AG04449 (cell line): ENCODE measurements around the gene TAF11L14.
"Not testable (repeated sequence)": the region's sequence is repeated elsewhere in the genome, so short reads cannot be mapped to it uniquely, and the experiment has no call there.

ENCODE experiments used
- CTCF ChIA-PET: fragments of 350-600 bp; formaldehyde crosslinking; extraction: SDS; loops from one replicate; lab custom pipeline; 2021; ENCODE audit warnings: antibody characterized with exemption; lab: Yijun Ruan, JAX
- POLR2A ChIA-PET: fragments of 400-600, 350-600 bp; formaldehyde crosslinking; extraction: SDS; loops from one replicate; lab custom pipeline; 2020; ENCODE audit warnings: antibody characterized with exemption, inconsistent platforms; lab: Yijun Ruan, JAX
- DNase-seq: peaks from one replicate; pipeline ENCODE4 v3.0.0-alpha.2; 2010; ENCODE audit warnings: low read depth, low spot score
- H3K4me3 ChIP-seq: 2 replicates; pipeline ENCODE4 v1.5.1; 2011; ENCODE audit warnings: low read depth, mild to moderate bottlenecking, control low read depth, low read length
- CTCF ChIP-seq: IDR thresholded peaks from one replicate; pipeline ENCODE4 v1.5.1; 2011; ENCODE audit warnings: mild to moderate bottlenecking, moderate library complexity, low read length, control low read depth, inconsistent platforms; ENCODE audit not compliant: insufficient read depth; ENCODE audit errors: missing control alignments

Gene TAF11L14

GRCh38 chr5:17634160-17634559, at the start of gene TAF11L14:
TSS of gene TAF11L14 (plus strand) at chr5:17634460.
- CTCF ChIA-PET = no interaction called here

GRCh38 chr5:17585658-17586057, 48.6 kb upstream of the TAF11L14 start, which contains the start of gene TAF11L7:
TSS of gene TAF11L7 (minus strand) at chr5:17585758.
- CTCF ChIA-PET, H3K4me3 ChIP-seq, POLR2A ChIA-PET, DNase-seq: not testable (repeated sequence)

More at GRCh38 chr5:17634160-17634559, at the start of gene TAF11L14:
- POLR2A ChIA-PET = no interaction called here
- TF ChIP-seq CTCF = no peak
- H3K4me3 ChIP-seq = no peak within 1 kb of the TSS
- no peak for DNase-seq

GRCh38 chr5:17590860-17591259, 43.4 kb upstream of the TAF11L14 start, which contains the start of gene TAF11L8:
TSS of gene TAF11L8 (minus strand) at chr5:17590960.
- POLR2A ChIA-PET, H3K4me3 ChIP-seq, DNase-seq, CTCF ChIA-PET: not testable (repeated sequence)

- CTCF ChIA-PET, DNase-seq, POLR2A ChIA-PET, H3K4me3 ChIP-seq: not testable (repeated sequence)
These were observed 40.0 kb upstream of the TAF11L14 start, which contains the start of gene TAF11L9 for GRCh38 chr5:17594255-17594654. TSS of gene TAF11L9 (minus strand) at chr5:17594394.

GRCh38 chr5:17597728-17598127, 36.5 kb upstream of the TAF11L14 start, which contains the start of gene TAF11L10:
TSS of gene TAF11L10 (minus strand) at chr5:17597828.
- CTCF ChIA-PET = not testable (repeated sequence)

GRCh38 chr5:17603880-17604279, 30.4 kb upstream of the TAF11L14 start, which contains the start of gene TAF11L11:
TSS of gene TAF11L11 (plus strand) at chr5:17604183.
- DNase-seq, H3K4me3 ChIP-seq, POLR2A ChIA-PET, CTCF ChIA-PET: not testable (repeated sequence)

More at GRCh38 chr5:17597728-17598127, 36.5 kb upstream of the TAF11L14 start, which contains the start of gene TAF11L10:
- DNase-seq, POLR2A ChIA-PET, H3K4me3 ChIP-seq: not testable (repeated sequence)

- no peak overlapping the region for H3K4me3 ChIP-seq
- POLR2A ChIA-PET = no interaction called here
- CTCF ChIA-PET = no interaction called here
- DNase-seq = no peak
- TF ChIP-seq CTCF = no peak
These were observed 29.3 kb upstream of the TAF11L14 start for GRCh38 chr5:17604951-17605350.

GRCh38 chr5:17607461-17607860, 26.8 kb upstream of the TAF11L14 start:
- POLR2A ChIA-PET, H3K4me3 ChIP-seq, CTCF ChIA-PET, DNase-seq: not testable (repeated sequence)

GRCh38 chr5:17610092-17610491, 24.2 kb upstream of the TAF11L14 start, which contains the start of gene TAF11L12:
TSS of gene TAF11L12 (plus strand) at chr5:17610392.
- H3K4me3 ChIP-seq, DNase-seq, POLR2A ChIA-PET, CTCF ChIA-PET: not testable (repeated sequence)

- ChIA-PET POLR2A (no interaction called here), CTCF (no interaction called here)
- no peak for TF ChIP-seq CTCF
- DNase-seq = no peak
- H3K4me3 ChIP-seq = no peak overlapping the region
These were observed 19.2 kb upstream of the TAF11L14 start for GRCh38 chr5:17614872-17615605.
